Nephron progenitor cell (in vitro differentiated cells): Measurements from ENCODE around the gene PCSK6.

ENCODE experiments used
- DNase-seq: peaks from one replicate; pipeline ENCODE4 v3.0.0; 2021
- H3K27ac Mint-ChIP-seq: 2 replicates; pipeline ENCODE4 v1.8.0; 2021; ENCODE audit warnings: mild to moderate bottlenecking, moderate library complexity, mixed read lengths
- H3K27me3 Mint-ChIP-seq: 2 replicates; pipeline ENCODE4 v1.8.0; 2021; ENCODE audit warnings: mild to moderate bottlenecking, low read depth, mixed read lengths; ENCODE audit not compliant: poor library complexity
- H3K36me3 Mint-ChIP-seq: 2 replicates; pipeline ENCODE4 v1.8.0; 2021; ENCODE audit warnings: low read depth, mixed read lengths
- H3K4me1 Mint-ChIP-seq: 2 replicates; pipeline ENCODE4 v1.8.0; 2021; ENCODE audit warnings: mixed read lengths
- H3K4me3 Mint-ChIP-seq: 2 replicates; pipeline ENCODE4 v1.8.0; 2021; ENCODE audit warnings: mild to moderate bottlenecking, moderate library complexity, mixed read lengths
- H3K9me3 Mint-ChIP-seq: 2 replicates; pipeline ENCODE4 v1.8.0; 2021; ENCODE audit warnings: mild to moderate bottlenecking, moderate library complexity, mixed read lengths
- CTCF ChIP-seq: fragments of 200-600 bp; sonication (generic); IDR thresholded peaks from 2 replicates; pipeline ENCODE4 v1.5.0; 2021; ENCODE audit warnings: antibody characterized with exemption

The PCSK6 gene

DNA sequence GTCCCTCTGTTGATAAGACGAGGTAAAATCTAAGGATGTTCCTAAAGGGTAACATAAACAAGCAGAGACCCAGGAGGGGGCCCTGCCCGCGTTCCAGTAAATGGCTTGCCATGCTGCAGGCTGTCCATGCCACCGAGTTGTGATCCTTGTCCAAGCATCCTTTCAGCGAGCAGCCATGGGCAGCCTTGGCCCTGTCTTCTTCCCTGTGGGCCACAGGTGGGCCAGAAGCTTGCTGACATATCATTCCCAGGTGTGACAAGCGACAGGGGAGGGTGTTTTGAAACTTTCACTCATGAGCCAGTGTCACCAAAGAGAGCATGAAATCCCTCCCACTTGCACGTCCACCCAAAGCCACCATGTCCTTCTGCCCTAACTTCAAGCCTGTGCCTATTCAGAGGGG lies 53.7 kb downstream of the PCSK6 start:
- Mint-ChIP-seq H3K9me3 (peaks cover 6% of the 10 kb centered on the region), H3K36me3 (peaks cover 5% of the 10 kb centered on the region), H3K4me3 (no peak overlapping the region), H3K4me1 (peaks cover 48% of the 10 kb centered on the region), H3K27me3 (peaks cover 3% of the 10 kb centered on the region), H3K27ac (no peak overlapping the region)
- DNase-seq = no peak
- TF ChIP-seq CTCF = no peak

- Mint-ChIP-seq H3K9me3 (peaks cover 6% of the 10 kb centered on the region), H3K4me1 (peaks cover 44% of the 10 kb centered on the region), H3K36me3 (peaks cover 5% of the 10 kb centered on the region), H3K4me3 (no peak overlapping the region), H3K27me3 (peaks cover 5% of the 10 kb centered on the region), H3K27ac (peak overlapping the region; percentile 42)
- DNase-seq = no peak
- no peak for TF ChIP-seq CTCF
Observed at GRCh38 chr15:101434032-101434920, 55.2 kb downstream of the PCSK6 start.

GRCh38 chr15:101433396-101433795 lies 56.1 kb downstream of the PCSK6 start:
- no peak for TF ChIP-seq CTCF
- Mint-ChIP-seq H3K9me3 (no peaks in the 10 kb centered on the region), H3K4me1 (peaks cover 44% of the 10 kb centered on the region), H3K27ac (peak overlapping the region; percentile 79), H3K27me3 (peaks cover 6% of the 10 kb centered on the region), H3K36me3 (no peaks in the 10 kb centered on the region), H3K4me3 (no peak overlapping the region)
- DNase-seq = no peak

DNA sequence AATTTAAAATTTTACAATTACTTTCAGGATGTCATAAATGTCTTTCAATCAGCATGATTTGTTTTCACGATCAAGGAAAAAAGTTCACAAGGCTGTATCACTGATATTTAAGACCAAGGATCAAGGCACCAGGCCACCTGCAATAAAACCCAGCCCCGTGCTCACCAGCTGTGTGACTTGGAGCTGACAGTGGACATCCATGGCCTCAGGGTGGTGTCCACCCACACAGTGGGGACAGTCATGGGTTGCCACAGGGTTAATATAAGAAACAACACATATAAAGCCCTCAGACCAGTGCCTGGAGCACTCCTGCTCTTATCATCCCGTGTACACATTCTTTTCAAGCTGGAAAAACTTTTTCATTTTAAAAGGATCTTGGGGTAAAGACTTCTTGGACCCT lies 56.5 kb downstream of the PCSK6 start:
- no peaks in the 10 kb centered on the region for H3K9me3 Mint-ChIP-seq
- H3K27ac Mint-ChIP-seq = peak overlapping the region; percentile 79
- TF ChIP-seq CTCF = no peak
- H3K4me1 Mint-ChIP-seq = peaks cover 42% of the 10 kb centered on the region
- no peak for DNase-seq
- H3K4me3 Mint-ChIP-seq = no peak overlapping the region
- H3K27me3 Mint-ChIP-seq = peaks cover 6% of the 10 kb centered on the region
- no peaks in the 10 kb centered on the region for H3K36me3 Mint-ChIP-seq

GRCh38 chr15:101431748-101432147 lies 57.8 kb downstream of the PCSK6 start:
- peaks cover 38% of the 10 kb centered on the region for H3K4me1 Mint-ChIP-seq
- DNase-seq = no peak
- H3K27ac Mint-ChIP-seq = no peak overlapping the region

More at GRCh38 chr15:101431748-101432147, 57.8 kb downstream of the PCSK6 start:
- no peaks in the 10 kb centered on the region for H3K9me3 Mint-ChIP-seq
- H3K27me3 Mint-ChIP-seq = peaks cover 2% of the 10 kb centered on the region
- no peak overlapping the region for H3K4me3 Mint-ChIP-seq
- TF ChIP-seq CTCF = no peak
- no peaks in the 10 kb centered on the region for H3K36me3 Mint-ChIP-seq
